Measurements from ENCODE around the gene OSGIN1. TPM values are rescaled to one million over a fixed set of nuclear protein-coding genes. Genes with fewer than 3 reads are reported as not detected.

The OSGIN1 gene
- total RNA-seq, 4 donors from 2014 or later: 0.77 to 5.4 (median 1.2) TPM; not detected in 1

DNA sequence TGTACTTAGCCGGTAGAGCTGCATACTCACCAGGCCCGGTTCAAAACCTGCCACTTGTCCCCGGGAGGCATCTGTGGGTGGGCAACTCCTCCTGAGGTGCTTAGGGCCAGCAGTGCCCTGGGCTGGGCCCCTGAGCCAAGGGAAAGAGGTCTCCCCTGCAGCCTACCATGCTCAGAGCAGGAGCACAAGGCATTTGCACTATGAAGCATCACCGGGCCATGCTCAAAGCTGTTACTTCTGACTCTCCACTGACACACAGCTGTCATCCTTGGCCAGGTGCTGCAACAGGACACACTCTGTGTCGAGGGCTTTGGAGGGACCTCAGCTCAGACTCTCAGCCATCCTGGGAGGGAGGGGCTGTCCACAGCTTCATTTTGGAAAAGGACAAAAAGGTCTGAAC lies 52.4 kb downstream of the OSGIN1 start:
- Histone ChIP-seq H3K36me3 (no peaks in the 10 kb centered on the region), H3K27me3 (no peaks in the 10 kb centered on the region), H3K27ac (no peak overlapping the region), H3K4me1 (no peaks in the 10 kb centered on the region), H3K4me3 (no peak overlapping the region), H3K9me3 (no peaks in the 10 kb centered on the region)
- DNase-seq: no peak
- intact Hi-C loops (cut with DNase I; ENCODE audit: low total_unique reads): no loop called here
- TF ChIP-seq POLR2A (IDR thresholded peaks at IDR 0.05): no peak
- TF ChIP-seq, protein P1, sequence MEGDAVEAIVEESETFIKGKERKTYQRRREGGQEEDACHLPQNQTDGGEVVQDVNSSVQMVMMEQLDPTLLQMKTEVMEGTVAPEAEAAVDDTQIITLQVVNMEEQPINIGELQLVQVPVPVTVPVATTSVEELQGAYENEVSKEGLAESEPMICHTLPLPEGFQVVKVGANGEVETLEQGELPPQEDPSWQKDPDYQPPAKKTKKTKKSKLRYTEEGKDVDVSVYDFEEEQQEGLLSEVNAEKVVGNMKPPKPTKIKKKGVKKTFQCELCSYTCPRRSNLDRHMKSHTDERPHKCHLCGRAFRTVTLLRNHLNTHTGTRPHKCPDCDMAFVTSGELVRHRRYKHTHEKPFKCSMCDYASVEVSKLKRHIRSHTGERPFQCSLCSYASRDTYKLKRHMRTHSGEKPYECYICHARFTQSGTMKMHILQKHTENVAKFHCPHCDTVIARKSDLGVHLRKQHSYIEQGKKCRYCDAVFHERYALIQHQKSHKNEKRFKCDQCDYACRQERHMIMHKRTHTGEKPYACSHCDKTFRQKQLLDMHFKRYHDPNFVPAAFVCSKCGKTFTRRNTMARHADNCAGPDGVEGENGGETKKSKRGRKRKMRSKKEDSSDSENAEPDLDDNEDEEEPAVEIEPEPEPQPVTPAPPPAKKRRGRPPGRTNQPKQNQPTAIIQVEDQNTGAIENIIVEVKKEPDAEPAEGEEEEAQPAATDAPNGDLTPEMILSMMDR (IDR thresholded peaks at IDR 0.05): no peak

DNA sequence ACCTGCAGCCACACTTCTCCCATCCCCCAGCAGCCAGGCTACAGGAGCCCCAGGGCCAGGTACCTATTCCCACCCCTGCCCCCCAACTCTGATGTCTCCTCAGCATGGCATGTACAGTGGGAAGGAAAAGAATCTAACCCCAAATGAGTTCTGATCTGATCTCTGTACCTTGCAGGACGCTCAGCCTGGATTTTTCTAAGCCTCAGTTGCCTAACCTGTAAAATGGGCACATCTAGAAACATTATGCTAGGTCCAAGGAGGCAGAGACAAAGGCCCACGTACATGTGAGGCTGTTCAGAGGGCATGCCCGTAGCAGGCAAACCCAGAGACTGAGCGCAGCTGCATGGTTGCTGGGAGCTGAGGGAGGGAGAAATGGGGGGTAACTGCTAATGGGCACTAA lies 54.5 kb downstream of the OSGIN1 start:
- TF ChIP-seq POLR2A (IDR thresholded peaks at IDR 0.05): no peak
- TF ChIP-seq, protein P1 (IDR thresholded peaks at IDR 0.05): no peak
- no peaks in the 10 kb centered on the region for H3K4me1 ChIP-seq
- no peak for DNase-seq

DNA sequence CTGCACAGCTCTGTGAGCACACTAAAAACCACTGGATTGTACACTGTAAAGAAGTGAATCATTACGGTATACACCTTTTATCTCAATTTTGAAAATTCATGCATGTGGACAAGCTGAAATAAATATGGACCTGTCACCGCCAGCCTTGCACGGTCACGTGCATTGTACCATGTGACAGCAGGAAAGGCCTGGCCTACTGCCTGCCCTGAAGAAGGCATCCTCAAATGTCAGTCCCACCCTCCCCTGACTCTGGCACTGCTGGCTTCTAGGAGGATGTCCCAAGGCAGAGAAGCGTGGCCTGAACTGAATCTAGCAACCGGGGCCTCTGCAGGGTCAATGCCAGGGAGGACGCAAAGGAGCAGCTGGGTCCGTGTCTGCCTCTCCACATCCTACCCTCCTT lies 54.9 kb downstream of the OSGIN1 start:
- intact Hi-C loops (cut with DNase I; ENCODE audit: low total_unique reads): no loop called here
- no peaks in the 10 kb centered on the region for H3K36me3 ChIP-seq
- no peak for TF ChIP-seq POLR2A (IDR thresholded peaks at IDR 0.05)
- TF ChIP-seq, protein P1 (IDR thresholded peaks at IDR 0.05): no peak
- no peaks in the 10 kb centered on the region for H3K4me1 ChIP-seq
- no peak overlapping the region for H3K4me3 ChIP-seq
- H3K9me3 ChIP-seq: no peaks in the 10 kb centered on the region
- H3K27ac ChIP-seq: no peak overlapping the region
- H3K27me3 ChIP-seq: no peaks in the 10 kb centered on the region
- DNase-seq: no peak

More for the DNA sequence above, 54.5 kb downstream of the OSGIN1 start:
- H3K27me3 ChIP-seq: no peaks in the 10 kb centered on the region
- H3K9me3 ChIP-seq: no peaks in the 10 kb centered on the region
- H3K27ac ChIP-seq: no peak overlapping the region
- H3K4me3 ChIP-seq: no peak overlapping the region
- H3K36me3 ChIP-seq: no peaks in the 10 kb centered on the region
- intact Hi-C loops (cut with DNase I; ENCODE audit: low total_unique reads): no loop called here

DNA sequence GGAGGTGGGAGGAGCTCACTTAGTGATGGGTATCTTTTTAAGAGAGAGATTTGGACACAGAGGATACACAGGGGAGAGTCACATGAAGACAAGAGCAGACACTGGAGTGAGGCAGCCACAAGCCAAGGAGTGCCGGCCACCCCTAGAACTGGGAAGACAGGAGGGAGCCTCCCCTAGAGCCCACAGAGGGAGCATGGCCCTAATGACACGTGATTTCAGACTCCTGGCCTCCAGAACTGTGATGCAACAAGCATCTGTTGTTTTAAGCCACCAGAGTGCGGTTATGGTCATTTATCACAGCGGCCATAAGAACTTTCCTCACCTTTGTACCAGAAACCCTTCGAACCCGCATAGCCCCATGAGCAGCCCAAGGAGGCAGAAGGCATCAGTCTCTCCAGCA lies 56.2 kb downstream of the OSGIN1 start:
- no peak overlapping the region for H3K27ac ChIP-seq
- H3K36me3 ChIP-seq: no peaks in the 10 kb centered on the region
- H3K27me3 ChIP-seq: no peaks in the 10 kb centered on the region
- H3K4me3 ChIP-seq: no peak overlapping the region
- intact Hi-C loops (cut with DNase I; ENCODE audit: low total_unique reads): no loop called here
- no peak for TF ChIP-seq POLR2A (IDR thresholded peaks at IDR 0.05)
- TF ChIP-seq, protein P1 (IDR thresholded peaks at IDR 0.05): no peak
- H3K9me3 ChIP-seq: no peaks in the 10 kb centered on the region
- no peak for DNase-seq
- H3K4me1 ChIP-seq: no peaks in the 10 kb centered on the region

DNA sequence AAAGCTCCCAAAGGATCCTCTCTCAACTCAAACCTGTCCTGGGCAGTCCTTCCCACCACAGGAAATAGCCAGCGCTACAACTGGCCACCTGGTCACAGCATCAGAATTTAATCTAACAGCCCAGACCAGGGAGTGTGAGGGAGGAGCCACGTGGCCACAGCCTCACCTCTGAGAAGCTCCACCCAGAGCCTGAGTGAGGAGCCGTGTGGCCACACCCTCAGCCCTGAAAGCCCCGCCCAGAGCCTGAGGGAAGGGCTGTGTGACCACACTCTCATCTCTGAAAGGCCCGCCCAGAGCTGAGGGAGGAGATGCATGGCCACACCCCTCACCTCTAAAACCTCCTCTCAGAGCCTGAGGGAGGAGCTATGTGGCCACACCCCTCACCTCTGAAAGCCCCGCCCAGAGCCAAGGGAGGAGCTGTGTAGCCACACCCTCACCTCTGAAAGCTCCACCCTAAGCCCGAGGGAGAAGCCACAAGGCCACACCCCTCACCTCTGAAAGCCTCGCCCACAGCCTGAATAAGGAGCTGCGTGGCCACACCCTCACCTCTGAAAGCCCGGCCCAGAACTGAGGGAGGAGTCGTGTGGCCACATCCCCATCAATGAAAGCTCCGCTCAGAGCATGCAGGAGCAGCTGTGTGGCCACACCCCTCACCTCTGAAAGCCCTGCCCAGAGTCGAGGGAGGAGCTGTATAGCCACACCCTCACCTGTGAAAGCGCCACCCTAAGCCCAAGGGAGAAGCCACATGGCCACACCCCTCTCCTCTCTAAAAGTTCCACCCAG lies 60.9 kb downstream of the OSGIN1 start:
- TF ChIP-seq, protein P1 (IDR thresholded peaks at IDR 0.05): no peak
- TF ChIP-seq POLR2A (IDR thresholded peaks at IDR 0.05): no peak
- H3K27ac ChIP-seq: no peak overlapping the region
- no peaks in the 10 kb centered on the region for H3K27me3 ChIP-seq
- H3K4me1 ChIP-seq: no peaks in the 10 kb centered on the region
- H3K9me3 ChIP-seq: no peaks in the 10 kb centered on the region
- no peaks in the 10 kb centered on the region for H3K36me3 ChIP-seq
- no peak overlapping the region for H3K4me3 ChIP-seq
- intact Hi-C loops (cut with DNase I; ENCODE audit: low total_unique reads): no loop called here
- DNase-seq: no peak
